Colonic mucosa (tissue), 4 donors: ENCODE data around the gene MGAT4A. TPM values are rescaled to one million over a fixed set of nuclear protein-coding genes. Genes with fewer than 3 reads are reported as not detected.
A peak's percentile ranks its signal among the peaks of the same experiment; 100 is the strongest.

Source experiments
- DNase-seq: peaks from one replicate; pipeline ENCODE4 v3.0.0-alpha.2; 2020
- H3K27ac ChIP-seq: fragments of 200-600 bp; one replicate; pipeline ENCODE4 v1.8.0; 2021
- H3K27me3 ChIP-seq: fragments of 200-600 bp; one replicate; pipeline ENCODE4 v1.8.0; 2021
- H3K36me3 ChIP-seq: fragments of 200-600 bp; one replicate; pipeline ENCODE4 v1.8.0; 2021
- H3K4me1 ChIP-seq: fragments of 200-600 bp; one replicate; pipeline ENCODE4 v1.8.0; 2021; ENCODE audit warnings: mild to moderate bottlenecking
- H3K4me3 ChIP-seq: fragments of 200-600 bp; one replicate; pipeline ENCODE4 v1.8.0; 2021
- H3K9ac ChIP-seq, 2 donors: one replicate each; pipeline ENCODE4 v1.7.0; 2013; ENCODE audit warnings: control low read depth in 2 of 2, low read depth in 2 of 2, low read length in 2 of 2
- H3K9me3 ChIP-seq: fragments of 200-600 bp; one replicate; pipeline ENCODE4 v1.8.0; 2021
- CTCF ChIP-seq: fragments of 200-600 bp; IDR thresholded peaks from one replicate; pipeline ENCODE4 v1.8.0; 2022; ENCODE audit warnings: antibody characterized with exemption, mild to moderate bottlenecking
- intact Hi-C: fragments of 100-400 bp; cut with DNase I; formaldehyde crosslinking; loops from one replicate; pipeline ENCODE4 v1.14.1; 2022
- total RNA-seq, 2 donors: library from RNA; stranded (reverse); fragmentation: NEBNext Ultra II Directional in 1 of 2; extraction: Animal tissue kit (Norgen Biotek cat#: 25700) in 1 of 2; gene quantifications; one replicate each; pipeline ENCODE4 v1.2.1, GENCODE V29; 2021
- donor health status: healthy.
- donor health status: DM: no; HTN: no; CAD: no.
- donor health status: DM: no; HTN: no; CAD: no.

Gene MGAT4A
- total RNA-seq, 2 donors from 2014 or later: 103 to 125 TPM

GRCh38 chr2:98577313-98577712, 153.6 kb downstream of the MGAT4A start:
- Histone ChIP-seq H3K27ac (no peak overlapping the region), H3K27me3 (no peaks in the 10 kb centered on the region), H3K9ac (no peak overlapping the region), H3K9me3 (no peaks in the 10 kb centered on the region), H3K4me1 (no peaks in the 10 kb centered on the region), H3K36me3 (no peaks in the 10 kb centered on the region), H3K4me3 (no peak overlapping the region)
- DNase-seq: peak; percentile 13
- intact Hi-C loops: no loop called here
- TF ChIP-seq CTCF: no peak

- no peak for TF ChIP-seq CTCF
- Histone ChIP-seq H3K4me3 (no peak overlapping the region), H3K4me1 (no peaks in the 10 kb centered on the region), H3K9ac (no peak overlapping the region), H3K27me3 (no peaks in the 10 kb centered on the region), H3K27ac (no peak overlapping the region), H3K9me3 (no peaks in the 10 kb centered on the region), H3K36me3 (no peaks in the 10 kb centered on the region)
- peak; percentile 14 for DNase-seq
- intact Hi-C loops: no loop called here
These were observed 154.1 kb downstream of the MGAT4A start for GRCh38 chr2:98576666-98577312.

GRCh38 chr2:98573426-98573825, 157.5 kb downstream of the MGAT4A start:
- TF ChIP-seq CTCF: no peak
- DNase-seq: no peak
- no peak overlapping the region for H3K9ac ChIP-seq
- no peaks in the 10 kb centered on the region for H3K9me3 ChIP-seq
- intact Hi-C loops: no loop called here
- H3K36me3 ChIP-seq: no peaks in the 10 kb centered on the region
- no peak overlapping the region for H3K27ac ChIP-seq
- no peak overlapping the region for H3K4me3 ChIP-seq
- no peaks in the 10 kb centered on the region for H3K27me3 ChIP-seq
- H3K4me1 ChIP-seq: no peaks in the 10 kb centered on the region

GRCh38 chr2:98572676-98573075, 158.3 kb downstream of the MGAT4A start:
- Histone ChIP-seq H3K27me3 (no peaks in the 10 kb centered on the region), H3K4me1 (no peaks in the 10 kb centered on the region), H3K27ac (no peak overlapping the region), H3K9me3 (no peaks in the 10 kb centered on the region), H3K4me3 (no peak overlapping the region), H3K36me3 (no peaks in the 10 kb centered on the region), H3K9ac (no peak overlapping the region)
- intact Hi-C loops: no loop called here
- no peak for TF ChIP-seq CTCF
- DNase-seq: no peak

GRCh38 chr2:98572211-98572610, 158.7 kb downstream of the MGAT4A start:
- Histone ChIP-seq H3K4me3 (no peak overlapping the region), H3K9me3 (no peaks in the 10 kb centered on the region), H3K36me3 (no peaks in the 10 kb centered on the region), H3K9ac (no peak overlapping the region), H3K27me3 (no peaks in the 10 kb centered on the region), H3K4me1 (no peaks in the 10 kb centered on the region), H3K27ac (no peak overlapping the region)
- TF ChIP-seq CTCF: no peak
- intact Hi-C loops: no loop called here
- no peak for DNase-seq
